Measurements from ENCODE around the gene CCDC91.
"Not testable (repeated sequence)": the region's sequence is repeated elsewhere in the genome, so short reads cannot be mapped to it uniquely, and the experiment has no call there.

Gene CCDC91

GRCh38 chr12:28235015-28235414 is 44.8 kb downstream of the CCDC91 start:
- no peak for DNase-seq

DNA sequence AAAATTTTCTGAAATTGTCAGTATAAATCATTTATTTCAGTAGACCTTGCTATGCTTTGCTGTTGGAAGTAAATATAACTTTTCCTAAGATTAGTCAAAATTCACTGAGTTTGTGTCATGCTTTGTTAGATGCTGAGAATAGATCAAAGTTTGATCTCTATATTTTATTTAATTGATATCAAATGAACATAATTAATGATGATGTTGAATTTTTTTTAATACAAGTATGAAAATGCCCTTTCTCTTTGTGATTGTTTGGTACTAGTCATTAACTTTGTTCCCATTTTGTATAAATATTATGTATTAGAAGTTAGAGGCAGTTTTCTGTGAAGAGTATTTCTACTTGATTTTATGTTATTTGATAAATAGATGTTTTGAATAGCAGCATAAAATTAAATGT is 45.7 kb downstream of the CCDC91 start:
- DNase-seq: no peak

- DNase-seq: peak; percentile 5
Observed at GRCh38 chr12:28237423-28237822, 47.2 kb downstream of the CCDC91 start.

DNA sequence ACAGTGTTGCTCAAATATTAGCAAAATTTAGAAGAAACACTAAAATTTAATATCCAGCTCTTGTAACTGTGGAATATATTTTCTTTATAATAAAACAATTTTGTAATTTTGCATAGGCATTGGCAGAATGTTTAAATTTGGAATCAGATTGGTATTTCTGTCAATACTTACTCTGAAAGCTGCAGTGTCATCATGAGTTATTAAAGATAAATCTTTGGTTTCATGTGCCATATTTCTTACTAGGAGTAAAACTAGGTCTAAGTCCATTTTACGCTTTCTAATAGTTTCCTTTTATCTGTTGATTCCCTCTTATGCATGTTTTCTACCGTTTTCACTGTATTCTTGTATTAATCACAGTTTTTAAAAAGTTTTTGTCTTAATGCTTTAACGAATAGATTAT is 49.7 kb downstream of the CCDC91 start:
- DNase-seq: no peak

GRCh38 chr12:28240853-28241252 is 50.6 kb downstream of the CCDC91 start:
- no peak for DNase-seq

DNA sequence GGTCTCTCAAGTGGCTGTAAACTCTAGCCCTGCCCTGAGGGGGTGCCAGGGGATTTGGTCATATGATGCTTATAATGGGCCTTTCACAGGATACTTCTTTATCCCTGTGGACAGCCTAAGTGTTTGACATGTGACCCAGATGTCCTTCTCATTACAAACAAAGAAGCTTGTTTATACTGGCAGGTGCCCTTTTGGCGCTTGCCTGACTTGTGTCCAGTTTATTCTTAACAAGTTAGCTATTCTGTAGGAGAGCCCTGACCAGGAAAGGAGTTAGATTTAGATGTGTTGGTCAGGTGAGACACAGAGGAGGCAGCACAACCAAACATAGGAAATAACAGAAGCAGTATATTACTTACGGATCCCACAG is 51.9 kb downstream of the CCDC91 start:
- DNase-seq: no peak

GRCh38 chr12:28242496-28243309 is 52.4 kb downstream of the CCDC91 start:
- peak; percentile 30 for DNase-seq

DNA sequence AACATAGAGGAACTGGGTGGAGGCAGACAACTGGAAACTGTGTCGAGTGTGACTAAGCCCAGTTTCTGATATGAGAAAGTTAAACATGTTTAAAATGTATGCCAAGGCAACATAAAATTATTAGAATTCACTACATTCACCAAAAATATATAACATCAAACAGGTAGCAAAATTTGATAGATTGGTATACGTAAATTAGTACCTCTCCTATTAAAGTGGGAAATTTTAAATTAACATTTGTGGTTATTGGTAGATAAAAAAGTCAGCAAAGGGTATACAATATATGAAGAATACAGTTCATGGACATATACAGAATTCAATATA is 53.0 kb downstream of the CCDC91 start:
- DNase-seq: no peak

DNA sequence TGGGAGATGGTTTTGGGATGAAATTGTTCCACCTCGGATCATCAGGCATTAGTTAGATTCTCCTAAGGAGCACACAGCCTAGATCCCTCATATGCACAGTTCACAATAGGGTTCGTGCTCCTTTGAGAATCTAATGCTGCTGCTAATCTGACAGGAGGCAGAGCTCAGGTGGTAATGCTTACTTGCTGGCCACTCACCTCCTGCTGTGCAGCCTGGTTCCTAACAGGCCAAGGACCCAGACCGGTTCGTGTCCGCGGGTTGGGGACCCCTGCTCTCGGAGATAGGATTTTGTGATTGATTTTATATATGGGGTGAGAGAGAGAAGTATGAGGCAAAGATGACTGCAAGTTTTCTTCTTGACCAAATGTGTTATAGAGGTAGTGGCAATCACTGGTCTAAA is 57.5 kb downstream of the CCDC91 start:
- DNase-seq: no peak

- no peak for DNase-seq
Observed at GRCh38 chr12:28248555-28249145, 58.4 kb downstream of the CCDC91 start.

- peak; percentile 19 for DNase-seq
Observed at GRCh38 chr12:28253161-28253641, 62.9 kb downstream of the CCDC91 start.

DNA sequence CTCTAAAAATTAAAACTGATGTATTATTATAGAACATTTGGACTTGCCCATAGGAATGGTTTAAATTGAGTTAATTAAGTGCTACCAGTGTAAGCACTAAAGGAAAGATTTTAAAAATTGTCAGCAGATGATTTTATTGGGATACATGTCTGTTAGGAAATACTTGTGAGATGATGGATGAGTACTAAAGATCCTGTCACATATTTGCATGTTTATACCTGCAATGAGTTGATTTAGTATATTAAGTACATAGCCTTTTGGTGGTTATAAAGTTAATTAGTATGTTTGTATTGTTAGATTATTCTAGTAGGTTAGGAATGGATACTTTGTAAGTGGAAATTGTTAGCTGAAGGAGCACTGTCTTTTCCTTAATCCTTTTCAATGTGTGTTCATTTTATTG is 67.2 kb downstream of the CCDC91 start:
- no peak for DNase-seq

DNA sequence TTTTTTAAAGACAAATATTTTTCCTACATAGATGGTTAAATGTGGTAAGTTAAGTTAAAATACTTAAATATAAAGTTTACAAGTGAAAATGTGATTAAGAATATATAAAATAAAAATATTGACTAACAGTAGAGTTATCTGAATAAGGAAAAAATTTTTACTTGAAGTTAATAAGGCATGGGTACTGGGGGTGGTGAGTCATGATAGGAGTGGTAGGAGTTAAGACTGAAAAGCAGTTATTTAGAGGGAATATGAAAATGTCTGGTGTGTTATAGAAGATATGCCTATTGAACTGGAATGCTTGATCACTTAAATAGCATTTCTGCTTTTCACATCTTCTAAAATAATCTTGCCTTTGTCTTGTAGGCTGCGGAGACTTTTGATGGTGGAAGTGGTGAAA is 68.7 kb downstream of the CCDC91 start:
- DNase-seq: peak; percentile 49

DNA sequence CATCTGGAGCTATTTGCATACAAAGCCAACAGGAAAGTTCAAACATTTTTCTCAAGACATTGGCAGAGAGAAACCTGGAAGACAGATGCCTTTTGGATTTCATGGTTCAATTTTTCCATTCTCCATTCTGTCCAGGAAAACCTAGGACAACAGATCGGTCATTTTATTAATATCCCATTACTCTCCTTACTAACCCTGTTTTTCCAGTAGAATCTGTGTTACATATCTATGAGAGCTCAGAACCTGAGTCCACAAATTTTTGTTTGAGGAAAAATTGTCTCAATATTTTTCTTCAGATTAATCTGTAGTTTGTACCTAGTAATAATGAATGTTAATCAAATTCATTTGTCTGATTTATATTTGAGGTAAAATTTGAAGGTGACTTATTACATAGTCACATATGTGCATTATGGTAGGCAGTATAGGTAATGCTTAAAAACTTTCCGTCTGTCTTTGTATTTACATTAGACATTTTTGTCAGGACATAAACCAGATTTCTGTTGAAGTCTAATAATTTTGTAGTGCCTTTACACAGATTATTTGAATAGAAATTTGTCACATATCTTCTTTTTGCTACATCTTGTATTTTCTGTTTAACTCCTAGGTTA is 75.3 kb downstream of the CCDC91 start:
- DNase-seq: no peak

DNA sequence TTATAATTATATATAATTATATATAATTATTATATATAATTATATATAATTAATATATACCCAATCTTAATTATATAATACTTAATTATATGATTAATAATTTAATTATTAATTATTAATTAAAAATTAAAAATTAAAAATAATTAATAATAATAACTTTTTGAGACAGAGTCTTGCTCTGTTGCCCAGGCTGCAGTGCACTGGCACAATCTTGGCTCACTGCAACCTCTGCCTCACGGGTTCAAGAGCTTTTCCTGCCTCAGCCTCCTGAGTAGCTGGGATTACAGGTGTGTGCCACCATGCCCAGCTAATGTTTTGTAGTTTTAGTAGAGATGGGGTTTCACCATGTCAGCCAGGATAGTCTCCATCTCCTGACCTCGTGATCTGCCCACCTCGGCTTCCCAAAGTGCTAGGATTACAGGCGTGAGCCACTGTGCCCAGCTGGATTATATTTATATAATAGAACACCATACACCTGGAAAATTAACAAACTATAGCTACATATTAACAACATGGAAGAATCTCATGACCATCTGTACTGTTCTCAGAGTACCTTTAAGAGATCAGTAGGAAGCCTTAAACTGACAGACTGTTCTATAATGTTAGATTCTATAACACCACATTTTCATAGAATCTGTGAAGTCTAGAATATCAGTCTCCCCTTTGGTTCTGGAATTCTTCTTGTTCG is 77.8 kb downstream of the CCDC91 start:
- not testable (repeated sequence) for DNase-seq

DNA sequence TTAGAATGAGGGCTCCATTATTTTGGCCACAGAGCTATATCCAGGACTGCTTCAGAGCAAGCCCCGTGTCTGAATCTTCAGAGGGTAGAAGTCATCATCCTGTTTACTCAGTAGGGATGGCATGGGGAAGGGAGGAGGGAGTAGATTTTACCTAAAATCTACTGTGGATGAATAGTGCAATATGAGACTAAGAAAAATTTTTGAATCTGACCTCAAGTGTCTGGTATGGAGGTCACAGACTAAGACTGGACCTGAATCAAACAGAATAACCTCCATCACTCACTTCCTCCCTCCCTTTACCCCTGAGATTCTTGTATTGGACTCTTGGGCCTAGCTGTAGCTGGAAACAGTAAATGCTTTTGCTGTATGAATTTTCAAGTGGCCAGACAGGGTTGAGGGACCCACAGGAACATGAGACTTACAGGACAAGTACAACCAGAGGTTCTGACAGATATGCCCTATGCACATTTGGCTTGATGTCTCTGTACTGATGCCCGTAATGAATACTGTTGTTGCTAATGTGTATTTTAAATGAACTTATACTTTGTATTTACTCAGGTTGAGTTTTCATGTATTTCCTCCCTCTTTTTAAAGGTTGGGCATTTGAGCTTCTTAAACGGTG is 78.5 kb downstream of the CCDC91 start:
- DNase-seq: no peak

GRCh38 chr12:28269851-28270250 is 79.6 kb downstream of the CCDC91 start:
- DNase-seq: no peak

GRCh38 chr12:28278499-28278898 is 88.2 kb downstream of the CCDC91 start:
- DNase-seq: no peak

DNA sequence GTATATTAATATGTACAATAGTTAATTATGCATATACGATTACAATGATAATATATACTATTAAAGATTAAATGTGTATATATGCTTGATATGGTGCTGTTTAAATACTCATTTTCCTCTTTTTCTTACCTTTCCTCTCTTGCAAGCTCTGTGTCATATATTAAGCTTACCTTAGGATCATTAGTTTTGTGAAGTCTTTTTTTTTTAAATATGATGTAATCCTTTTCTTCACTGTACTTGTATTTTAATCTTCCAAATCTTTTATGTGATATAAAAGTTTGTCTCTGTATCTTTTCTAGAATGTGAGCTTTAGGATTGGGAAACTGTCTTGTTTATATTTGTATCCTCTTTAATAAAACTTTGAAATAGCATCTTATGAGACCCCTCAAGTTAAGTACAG is 88.7 kb downstream of the CCDC91 start:
- no peak for DNase-seq

- DNase-seq: no peak
Observed at GRCh38 chr12:28286352-28286751, 96.1 kb downstream of the CCDC91 start.

GRCh38 chr12:28290262-28290661 is 100.0 kb downstream of the CCDC91 start:
- no peak for DNase-seq

- DNase-seq: no peak
Observed at GRCh38 chr12:28292699-28293098, 102.4 kb downstream of the CCDC91 start.

- no peak for DNase-seq
Observed at GRCh38 chr12:28294300-28294699, 104.0 kb downstream of the CCDC91 start.

Data from fibroblast of skin of back (primary cell).